GM19463 (cell line): ENCODE measurements around the gene CSRP3.

Experiments
- ATAC-seq: cut with Tn5 transposase; IDR thresholded peaks from one replicate; pipeline ENCODE4 v1.9.1; 2021; ENCODE audit warnings: mild to moderate bottlenecking, moderate library complexity; ENCODE audit not compliant: unreplicated experiment

CSRP3 gene

GRCh38 chr11:19226378-19227195, 24.8 kb upstream of the CSRP3 start:
- no peak for ATAC-seq

- no peak for ATAC-seq
Observed at GRCh38 chr11:19225581-19225980, 23.8 kb upstream of the CSRP3 start.

- ATAC-seq: no peak
Observed at GRCh38 chr11:19225123-19225522, 23.3 kb upstream of the CSRP3 start.

DNA sequence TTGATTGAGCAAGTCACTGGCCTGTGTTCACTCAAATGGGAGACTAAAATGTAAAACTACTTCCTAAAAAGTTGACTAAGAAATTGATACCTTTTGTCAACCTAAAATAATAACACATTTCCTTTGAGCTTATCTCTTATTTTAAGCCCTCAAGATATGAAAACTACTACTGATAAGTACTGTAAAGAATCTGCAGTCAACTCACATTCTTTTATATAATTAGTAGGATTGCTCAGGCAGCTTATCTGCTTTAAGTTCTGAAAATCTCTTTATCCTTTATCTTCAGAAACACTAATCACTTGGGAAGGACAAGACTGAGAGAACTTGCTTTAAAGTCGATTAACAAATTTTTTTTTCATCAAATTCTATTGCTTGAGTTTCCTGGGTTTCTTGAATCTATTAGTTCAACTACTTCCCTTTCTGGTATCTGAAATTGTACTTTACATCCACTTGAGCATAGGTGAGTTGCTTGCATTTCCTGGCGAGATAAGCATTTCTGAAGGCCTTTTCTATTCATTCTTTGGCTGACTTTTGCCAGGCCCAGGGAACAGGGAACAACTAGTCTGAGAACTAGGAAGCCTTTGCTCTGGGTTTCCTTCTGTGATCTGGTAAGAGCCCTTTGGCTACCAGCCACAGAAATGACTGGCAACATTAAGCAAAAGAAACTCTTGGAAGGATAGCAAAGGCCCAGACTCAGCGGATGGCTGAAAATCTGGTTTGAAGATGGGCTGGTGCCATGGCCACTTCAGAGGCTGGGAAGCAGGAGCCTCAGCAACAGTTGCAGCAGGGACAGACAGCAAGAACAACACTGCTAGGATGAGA, 19.3 kb upstream of the CSRP3 start:
- no peak for ATAC-seq

DNA sequence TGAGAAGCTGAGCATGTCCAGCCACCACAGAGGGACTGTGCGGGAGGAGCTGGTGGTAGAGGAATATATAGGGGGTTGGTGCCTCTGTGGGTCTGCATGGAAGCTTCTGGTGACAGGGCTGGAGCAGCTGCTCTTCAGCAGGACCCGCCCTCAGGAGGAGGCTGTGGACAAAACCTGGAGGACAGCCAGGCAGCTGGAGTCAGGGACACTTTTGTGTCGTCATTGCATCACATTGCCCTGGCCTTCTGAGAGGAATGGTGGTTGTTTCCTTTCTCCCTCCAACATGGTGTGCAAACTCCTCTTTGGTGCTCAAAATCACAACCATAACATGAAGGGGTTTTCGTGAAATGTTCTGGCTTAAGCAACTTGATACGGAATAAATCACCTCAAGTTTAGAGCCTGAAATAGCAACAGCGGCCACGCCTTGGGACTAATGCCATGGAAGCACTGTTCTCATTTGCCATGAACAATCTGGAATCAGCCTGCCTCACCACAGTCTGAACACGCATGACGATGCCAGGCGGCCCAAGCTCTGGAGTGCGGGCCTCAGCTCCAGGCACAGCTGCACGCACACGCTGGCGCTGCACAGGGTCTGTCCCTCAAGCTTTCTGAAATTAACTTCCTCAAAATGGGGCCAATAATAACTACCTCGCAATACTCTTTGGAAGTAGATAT, 17.1 kb upstream of the CSRP3 start:
- no peak for ATAC-seq

GRCh38 chr11:19218216-19218615, 16.4 kb upstream of the CSRP3 start:
- no peak for ATAC-seq

- no peak for ATAC-seq
Observed at GRCh38 chr11:19216709-19217374, 15.1 kb upstream of the CSRP3 start.

DNA sequence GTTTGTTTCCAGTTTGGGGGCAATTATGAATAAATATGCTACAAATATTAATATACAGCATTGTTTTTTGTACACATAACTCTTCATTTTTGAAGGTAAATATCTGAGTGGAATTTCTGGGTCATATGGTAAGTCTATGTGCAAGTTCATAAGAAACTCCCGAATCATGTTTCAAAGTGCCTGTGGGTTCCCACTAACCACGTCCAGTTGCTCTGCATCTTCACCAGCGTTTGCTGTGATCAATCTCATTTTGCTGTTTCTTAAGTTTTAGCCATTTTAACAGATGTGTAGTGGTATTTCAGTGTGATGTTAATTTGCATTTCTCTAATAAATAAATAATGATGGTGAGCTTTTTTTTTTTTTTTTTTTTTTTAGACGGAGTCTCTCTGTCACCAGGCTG, 14.2 kb upstream of the CSRP3 start:
- no peak for ATAC-seq

GRCh38 chr11:19209617-19210370, 8.0 kb upstream of the CSRP3 start:
- ATAC-seq: no peak

DNA sequence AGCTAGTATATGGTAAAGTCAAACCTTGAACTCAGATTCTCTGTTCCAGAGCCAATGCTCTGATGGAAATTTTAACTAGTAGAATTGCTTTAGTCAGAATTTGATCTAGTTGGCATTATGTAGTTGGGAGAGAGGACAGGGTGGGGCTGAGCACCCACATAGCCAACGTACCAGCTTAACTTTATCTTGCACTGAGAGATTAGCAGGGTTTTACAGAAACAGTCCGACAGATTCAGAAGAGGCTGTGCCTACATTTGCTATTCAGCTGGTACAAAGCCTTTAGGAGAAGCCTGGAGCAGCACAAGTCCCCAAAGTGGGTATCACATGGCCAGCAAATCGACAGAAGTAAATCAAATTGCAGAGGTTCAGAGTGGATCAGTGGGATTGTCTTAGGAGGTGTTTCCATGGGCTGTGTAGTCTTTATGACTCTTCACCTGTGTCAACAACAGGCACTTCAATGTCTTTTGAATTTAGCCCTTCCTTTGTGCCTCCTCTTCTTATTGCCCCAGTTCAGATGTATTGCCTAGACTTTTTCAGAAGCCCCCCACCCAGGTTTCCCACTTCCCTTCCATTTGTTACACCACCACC, 7.3 kb upstream of the CSRP3 start:
- ATAC-seq: no peak

DNA sequence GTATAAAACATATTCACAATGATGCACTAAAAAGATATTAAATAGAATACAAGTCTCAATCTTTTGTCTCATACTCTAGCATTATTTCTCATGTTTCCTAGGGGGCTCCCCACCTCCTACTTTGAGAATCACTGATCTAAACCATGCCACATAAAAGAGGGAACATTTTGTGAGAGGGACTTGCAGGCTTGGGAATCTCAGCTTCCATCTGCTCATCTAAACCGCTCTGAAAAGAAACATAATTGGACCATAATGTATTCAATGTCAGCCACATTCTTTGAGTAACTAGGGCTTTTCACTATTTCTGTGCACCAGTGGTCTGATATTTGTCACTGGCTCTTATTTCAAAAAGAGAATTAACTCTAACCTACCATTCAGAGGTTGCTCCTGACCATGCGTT, 6.4 kb upstream of the CSRP3 start:
- no peak for ATAC-seq

DNA sequence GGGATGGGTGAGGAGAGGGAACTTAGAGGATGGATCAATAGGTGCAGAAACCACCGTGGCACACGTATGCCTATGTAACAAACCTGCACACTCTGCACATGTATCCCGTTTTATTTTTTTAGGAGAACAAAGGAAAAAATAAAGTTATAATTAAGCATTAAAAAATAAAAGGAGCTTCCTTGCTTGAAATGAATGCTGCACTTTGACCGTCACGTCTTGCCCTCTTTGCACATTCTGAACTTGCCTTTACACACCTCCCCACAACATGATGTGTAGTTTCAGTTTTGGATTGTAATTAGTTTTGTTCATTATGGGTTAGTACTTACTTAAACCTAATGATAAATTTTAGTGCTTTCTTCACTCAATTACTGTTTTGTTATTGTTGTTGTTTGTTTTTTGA, 3.1 kb upstream of the CSRP3 start:
- ATAC-seq: no peak

GRCh38 chr11:19200410-19201201, 1.2 kb downstream of the CSRP3 start:
- ATAC-seq: no peak

- no peak for ATAC-seq
Observed at GRCh38 chr11:19199771-19200170, 2.0 kb downstream of the CSRP3 start.

DNA sequence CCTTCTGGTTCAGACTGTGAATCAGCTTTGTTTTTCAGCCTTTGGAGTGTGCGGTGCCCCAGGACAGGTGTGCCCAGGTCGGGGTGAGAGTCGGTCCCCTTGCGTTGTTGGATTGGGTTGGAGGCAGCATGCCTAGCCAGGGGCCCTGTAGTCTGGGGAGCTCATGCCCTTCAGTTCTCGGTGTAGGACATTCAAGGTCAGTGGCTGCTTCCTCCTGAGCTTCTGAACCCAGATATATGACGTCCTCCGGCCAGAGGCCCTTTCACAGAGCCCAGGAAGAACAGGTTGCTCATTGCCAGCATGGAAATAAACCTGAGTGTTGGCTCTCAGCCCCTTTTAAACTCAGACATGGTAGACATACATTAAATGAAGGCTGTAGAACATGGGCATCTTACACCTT, 2.7 kb downstream of the CSRP3 start:
- no peak for ATAC-seq

DNA sequence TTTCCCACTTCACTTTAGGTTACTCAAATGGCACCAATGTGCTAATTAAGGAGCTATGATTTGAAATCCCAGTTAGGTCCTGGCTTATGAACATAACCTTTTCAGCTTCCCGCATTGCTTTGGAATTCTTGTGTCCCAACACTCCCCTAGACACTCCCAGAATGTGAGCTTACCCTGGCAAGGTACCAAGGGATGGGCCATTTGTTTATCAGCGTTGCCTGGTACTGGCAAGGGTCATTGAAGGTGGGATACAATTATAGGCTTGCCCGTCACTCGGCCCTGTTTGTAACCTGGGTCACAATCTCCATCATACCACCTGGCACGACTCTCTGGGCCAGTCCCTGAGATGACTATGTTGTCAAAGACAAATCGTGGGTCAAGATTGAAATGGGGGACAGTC, 5.4 kb downstream of the CSRP3 start:
- ATAC-seq: no peak

GRCh38 chr11:19194620-19195308, 7.0 kb downstream of the CSRP3 start:
- ATAC-seq: no peak

DNA sequence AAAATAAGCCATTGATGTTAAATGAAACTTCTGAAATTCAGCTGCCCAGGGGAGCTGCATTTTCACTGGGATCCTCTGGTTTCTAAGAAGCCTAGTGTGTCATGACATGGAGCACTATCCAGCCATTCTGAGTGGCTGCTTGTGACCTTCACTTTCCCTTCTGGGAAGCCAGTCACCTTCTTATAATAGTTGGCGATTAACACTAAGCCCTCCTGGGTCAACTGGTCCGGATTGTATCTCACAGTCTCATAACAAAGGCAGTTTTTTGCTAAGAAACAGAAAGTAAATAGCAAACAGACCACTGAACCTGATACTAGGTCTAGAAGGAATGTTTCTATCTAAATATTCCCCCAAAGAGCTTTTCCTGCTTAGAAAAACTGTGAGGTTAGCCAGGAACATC, 7.9 kb downstream of the CSRP3 start:
- no peak for ATAC-seq
